PC-9 (cell line): ENCODE data around the gene TUBB2A.

Experiments
- CTCF ChIP-seq: fragments of 200-600 bp; sonication (generic); conservative IDR thresholded peaks from 2 replicates; pipeline ENCODE4 v1.6.1; 2017; ENCODE audit warnings: mixed run types, antibody characterized with exemption, mild to moderate bottlenecking, moderate library complexity
- EZH2 ChIP-seq: fragments of 200-600 bp; sonication (generic); IDR thresholded peaks from 2 replicates; pipeline ENCODE4 v1.8.0; 2017; ENCODE audit warnings: antibody characterized with exemption, low read depth

GRCh38 chr6:3204921-3205320 lies 47.6 kb upstream of the TUBB2A start:
- TF ChIP-seq CTCF, result no peak
- TF ChIP-seq EZH2, result no peak
